Measurements from ENCODE around the gene NAA38. TPM values are rescaled to one million over a fixed set of nuclear protein-coding genes. Genes with fewer than 3 reads are reported as not detected.
"Not testable (repeated sequence)": the region's sequence is repeated elsewhere in the genome, so short reads cannot be mapped to it uniquely, and the experiment has no call there.

Gene NAA38
- total RNA-seq, 2 experiments from 2014 or later, result 84.2 to 93.0 TPM

DNA sequence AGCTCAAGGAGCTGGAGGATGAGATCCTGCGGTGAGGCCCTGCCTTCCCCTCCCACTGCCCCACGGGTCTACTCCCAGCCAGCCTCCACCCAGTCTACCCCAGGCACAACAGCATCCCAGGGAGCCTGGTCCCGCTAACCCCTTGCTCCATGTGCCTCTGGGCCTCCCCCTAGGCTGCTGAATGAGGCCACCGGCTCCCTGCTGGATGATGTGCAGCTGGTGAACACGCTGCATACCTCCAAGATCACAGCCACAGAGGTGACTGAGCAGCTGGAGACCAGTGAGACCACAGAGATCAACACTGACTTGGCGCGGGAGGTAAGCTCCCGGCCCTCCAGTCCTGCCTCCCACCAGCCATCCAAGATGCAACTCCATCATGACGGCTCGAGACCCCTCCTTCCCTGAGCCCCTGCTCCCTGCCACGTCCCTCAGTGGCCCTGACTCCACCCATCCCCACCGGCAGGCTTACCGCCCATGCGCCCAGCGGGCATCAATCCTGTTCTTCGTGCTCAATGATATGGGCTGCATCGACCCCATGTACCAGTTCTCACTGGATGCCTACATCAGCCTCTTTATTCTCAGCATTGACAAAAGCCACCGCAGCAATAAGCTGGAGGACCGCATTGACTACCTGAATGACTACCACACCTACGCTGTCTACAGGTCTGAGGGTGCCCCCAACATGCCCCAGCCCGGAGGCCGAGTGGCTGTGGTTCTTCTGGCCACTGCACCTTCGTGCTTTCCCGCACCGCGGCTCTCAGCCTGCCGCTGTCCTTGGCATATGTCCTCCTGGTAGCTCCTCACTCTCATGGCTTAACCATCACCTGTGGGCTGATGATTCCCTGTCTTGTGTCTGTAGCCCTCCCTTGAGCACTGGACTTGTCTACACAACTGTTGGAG is 38.4 kb downstream of the NAA38 start:
- DNase-seq, result no peak
- Mint-ChIP-seq H3K4me3 (no peak overlapping the region), H3K9me3 (no peaks in the 10 kb centered on the region), H3K27ac (no peak overlapping the region), H3K27me3 (no peaks in the 10 kb centered on the region), H3K4me1 (no peaks in the 10 kb centered on the region), H3K36me3 (ENCODE audit: low read depth) (no peaks in the 10 kb centered on the region)
- POLR2A ChIA-PET, result no interaction called here
- CTCF ChIA-PET, result interaction anchor here (0.6 to 2.5 kb wide), 6 partner anchors 11 to 172 kb away, joined by 3 to 5 read pairs (median 4); no protein-coding TSS in a partner anchor

GRCh38 chr17:7818026-7818425 is 39.3 kb downstream of the NAA38 start:
- H3K36me3 Mint-ChIP-seq (ENCODE audit: low read depth), result no peaks in the 10 kb centered on the region
- no peaks in the 10 kb centered on the region for H3K4me1 Mint-ChIP-seq
- ChIA-PET CTCF (interaction anchor here (1.2 to 2.5 kb wide), 3 partner anchors 14 to 23 kb away, joined by 4 to 5 read pairs (median 5); no protein-coding TSS in a partner anchor), POLR2A (no interaction called here)
- DNase-seq, result no peak
- no peak overlapping the region for H3K4me3 Mint-ChIP-seq
- H3K27ac Mint-ChIP-seq, result no peak overlapping the region
- H3K27me3 Mint-ChIP-seq, result no peaks in the 10 kb centered on the region
- H3K9me3 Mint-ChIP-seq, result no peaks in the 10 kb centered on the region

DNA sequence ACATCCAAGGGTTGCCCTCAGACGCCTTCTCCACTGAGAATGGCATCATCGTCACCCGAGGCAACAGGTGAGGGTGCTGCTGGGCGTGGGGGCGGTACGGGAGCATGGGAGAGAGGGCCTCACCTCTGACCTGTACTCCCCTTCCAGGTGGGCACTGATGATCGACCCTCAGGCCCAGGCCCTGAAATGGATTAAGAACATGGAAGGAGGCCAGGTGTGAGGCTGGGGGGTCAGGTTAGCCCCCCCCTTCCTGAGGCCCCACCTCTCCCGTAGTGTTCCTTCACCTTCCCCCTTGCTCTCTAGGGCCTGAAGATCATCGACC is 39.8 kb downstream of the NAA38 start:
- H3K4me3 Mint-ChIP-seq, result no peak overlapping the region
- POLR2A ChIA-PET, result no interaction called here
- no peaks in the 10 kb centered on the region for H3K9me3 Mint-ChIP-seq
- H3K4me1 Mint-ChIP-seq, result no peaks in the 10 kb centered on the region
- H3K36me3 Mint-ChIP-seq (ENCODE audit: low read depth), result no peaks in the 10 kb centered on the region
- no peak overlapping the region for H3K27ac Mint-ChIP-seq
- CTCF ChIA-PET, result interaction anchor here (0.6 to 1.7 kb wide), 2 partner anchors 8 to 15 kb away, joined by 3 to 5 read pairs; no protein-coding TSS in a partner anchor
- DNase-seq, result no peak
- no peaks in the 10 kb centered on the region for H3K27me3 Mint-ChIP-seq

- H3K27me3 Mint-ChIP-seq, result no peaks in the 10 kb centered on the region
- H3K9me3 Mint-ChIP-seq, result no peaks in the 10 kb centered on the region
- H3K27ac Mint-ChIP-seq, result no peak overlapping the region
- no peaks in the 10 kb centered on the region for H3K36me3 Mint-ChIP-seq (ENCODE audit: low read depth)
- CTCF ChIA-PET, result interaction anchor here (0.6 to 1.2 kb wide), 2 partner anchors 9 to 173 kb away, joined by 3 to 4 read pairs; no protein-coding TSS in a partner anchor
- DNase-seq, result no peak
- H3K4me1 Mint-ChIP-seq, result no peaks in the 10 kb centered on the region
- POLR2A ChIA-PET, result no interaction called here
- no peak overlapping the region for H3K4me3 Mint-ChIP-seq
These were observed 40.3 kb downstream of the NAA38 start for GRCh38 chr17:7816926-7817642.

- H3K36me3 Mint-ChIP-seq (ENCODE audit: low read depth), result no peaks in the 10 kb centered on the region
- POLR2A ChIA-PET, result no interaction called here
- no peak for DNase-seq
- no peaks in the 10 kb centered on the region for H3K27me3 Mint-ChIP-seq
- CTCF ChIA-PET, result no interaction called here
- no peaks in the 10 kb centered on the region for H3K4me1 Mint-ChIP-seq
- no peaks in the 10 kb centered on the region for H3K9me3 Mint-ChIP-seq
- H3K27ac Mint-ChIP-seq, result no peak overlapping the region
- no peak overlapping the region for H3K4me3 Mint-ChIP-seq
These were observed 42.4 kb downstream of the NAA38 start for GRCh38 chr17:7814969-7815368.

DNA sequence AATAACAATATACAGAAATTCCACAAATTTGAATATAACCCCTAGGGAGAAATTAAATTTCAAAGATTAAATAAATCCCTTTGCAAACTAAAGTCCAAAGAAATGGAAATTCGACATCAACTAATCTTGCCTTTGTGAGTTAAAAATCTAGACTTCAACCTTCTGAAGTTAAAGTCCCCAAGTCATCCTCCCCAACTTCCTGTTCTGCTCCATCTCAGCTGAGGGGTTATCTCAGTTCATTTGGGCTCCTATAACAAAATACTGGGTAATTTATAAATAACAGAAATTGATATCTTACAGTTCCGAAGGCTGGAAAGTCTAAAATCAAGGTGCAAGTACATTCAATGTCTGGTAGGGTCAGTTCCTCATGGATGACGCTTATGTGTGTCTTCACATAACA is 46.1 kb downstream of the NAA38 start:
- CTCF ChIA-PET, result interaction anchor here (0.6 to 0.7 kb wide), 2 partner anchors 179 to 873 kb away, joined by 3 read pairs; no protein-coding TSS in a partner anchor
- Mint-ChIP-seq H3K4me3 (no peak overlapping the region), H3K27me3 (peaks cover 3% of the 10 kb centered on the region)

DNA sequence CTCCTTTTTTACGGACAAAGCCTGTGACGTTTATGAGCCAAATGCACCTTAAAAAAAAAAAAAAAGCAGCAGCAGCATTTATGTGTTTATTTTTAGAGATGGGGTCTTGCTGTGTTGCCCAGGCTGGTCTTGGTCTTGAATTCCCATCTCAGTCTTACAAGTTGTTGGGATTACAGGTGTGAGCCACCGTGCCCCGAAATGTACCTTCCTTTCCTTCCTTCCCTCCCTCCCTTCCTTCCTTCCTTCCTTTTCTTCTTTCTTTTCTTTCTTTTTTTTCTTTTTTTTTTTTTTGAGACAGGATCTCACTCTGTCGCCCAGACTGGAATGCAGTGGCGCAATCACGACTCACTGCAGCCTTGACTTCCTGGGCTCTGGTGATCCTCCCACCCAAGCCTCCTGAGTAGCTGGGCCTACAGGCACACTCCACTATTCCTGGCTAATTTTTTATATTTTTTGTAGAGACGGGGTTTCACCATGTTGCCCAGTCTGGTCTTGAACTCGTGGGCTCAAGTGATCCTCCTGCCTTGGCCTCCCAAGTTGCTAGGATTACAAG is 47.5 kb downstream of the NAA38 start:
- H3K27ac Mint-ChIP-seq; H3K4me1 Mint-ChIP-seq; POLR2A ChIA-PET; H3K4me3 Mint-ChIP-seq; H3K9me3 Mint-ChIP-seq; DNase-seq; CTCF ChIA-PET; H3K36me3 Mint-ChIP-seq (ENCODE audit: low read depth); H3K27me3 Mint-ChIP-seq: not testable (repeated sequence)

More for the DNA sequence above, 46.1 kb downstream of the NAA38 start:
- DNase-seq, result no peak
- POLR2A ChIA-PET, result no interaction called here
- H3K36me3 Mint-ChIP-seq (ENCODE audit: low read depth), result no peaks in the 10 kb centered on the region
- no peaks in the 10 kb centered on the region for H3K9me3 Mint-ChIP-seq
- no peak overlapping the region for H3K27ac Mint-ChIP-seq
- H3K4me1 Mint-ChIP-seq, result no peaks in the 10 kb centered on the region

GRCh38 chr17:7809086-7809790 is 48.1 kb downstream of the NAA38 start:
- no peaks in the 10 kb centered on the region for H3K36me3 Mint-ChIP-seq (ENCODE audit: low read depth)
- H3K27ac Mint-ChIP-seq, result no peak overlapping the region
- no peaks in the 10 kb centered on the region for H3K9me3 Mint-ChIP-seq
- ChIA-PET CTCF (interaction anchor here (0.6 kb wide), 1 partner anchor 53 kb away, joined by 3 read pairs; no protein-coding TSS in a partner anchor), POLR2A (no interaction called here)
- no peak overlapping the region for H3K4me3 Mint-ChIP-seq
- no peaks in the 10 kb centered on the region for H3K4me1 Mint-ChIP-seq
- H3K27me3 Mint-ChIP-seq, result peaks cover 6% of the 10 kb centered on the region
- DNase-seq, result no peak

- ChIA-PET POLR2A (no interaction called here), CTCF (no interaction called here)
- H3K27ac Mint-ChIP-seq, result no peak overlapping the region
- H3K36me3 Mint-ChIP-seq (ENCODE audit: low read depth), result no peaks in the 10 kb centered on the region
- H3K4me3 Mint-ChIP-seq, result no peak overlapping the region
- peaks cover 6% of the 10 kb centered on the region for H3K27me3 Mint-ChIP-seq
- H3K4me1 Mint-ChIP-seq, result no peaks in the 10 kb centered on the region
- DNase-seq, result no peak
- H3K9me3 Mint-ChIP-seq, result no peaks in the 10 kb centered on the region
These were observed 50.2 kb downstream of the NAA38 start for GRCh38 chr17:7807206-7807605.

Other genes with a start within 250 kb of the NAA38 start
- 10 to 100 TPM; 27.5 to 28.8 TPM for gene FXR2, start 242.7 kb downstream of the NAA38 start, total RNA-seq
- 10 to 100 TPM; 18.5 to 23.6 TPM for gene SAT2, start 229.7 kb downstream of the NAA38 start, total RNA-seq
- not detected for gene SHBG, start 227.4 kb downstream of the NAA38 start, total RNA-seq
- under 1 TPM in 1 of 2 experiments, not detected in 1; 0.08 TPM for gene ATP1B2, start 206.6 kb downstream of the NAA38 start, total RNA-seq
- gene TP53, start 170.1 kb downstream of the NAA38 start, total RNA-seq, result 100 to 1,000 TPM; 154 to 182 TPM
- 10 to 100 TPM; 22.6 to 24.2 TPM for gene WRAP53, start 169.1 kb downstream of the NAA38 start, total RNA-seq
- gene EFNB3, start 152.4 kb downstream of the NAA38 start, total RNA-seq, result not detected
- not detected for gene DNAH2, start 139.8 kb downstream of the NAA38 start, total RNA-seq
- gene KDM6B, start 23.3 kb downstream of the NAA38 start, total RNA-seq, result 10 to 100 TPM; 12.3 to 12.8 TPM
- under 1 TPM; 0.55 to 0.87 TPM for gene TMEM88, start 2.5 kb downstream of the NAA38 start, total RNA-seq
- 1 to 10 TPM; 8.2 to 9.0 TPM for gene CYB5D1, start 444 bp upstream of the NAA38 start, total RNA-seq
- gene CHD3, start 31.2 kb upstream of the NAA38 start, total RNA-seq, result 100 to 1,000 TPM; 216 to 223 TPM
- gene RNF227, start 58.7 kb upstream of the NAA38 start, total RNA-seq, result 1 to 10 TPM; 4.4 to 4.5 TPM
- 10 to 100 TPM; 11.8 to 12.4 TPM for gene KCNAB3, start 72.3 kb upstream of the NAA38 start, total RNA-seq
- gene TRAPPC1, start 74.4 kb upstream of the NAA38 start, total RNA-seq, result 100 to 1,000 TPM; 235 to 251 TPM
- 10 to 100 TPM; 74.3 to 77.4 TPM for gene CNTROB, start 74.6 kb upstream of the NAA38 start, total RNA-seq
- gene GUCY2D, start 145.1 kb upstream of the NAA38 start, total RNA-seq, result not detected
- gene ALOX15B, start 181.5 kb upstream of the NAA38 start, total RNA-seq, result not detected
- gene ALOX12B, start 230.2 kb upstream of the NAA38 start, total RNA-seq, result under 1 TPM; 0.27 to 0.31 TPM